Stimulated activated CD8-positive, alpha-beta memory T cell treated with anti-CD3 and anti-CD28 coated beads, Interleukin-4, amount 100 ng/mL, for 1 hour (primary cell): ENCODE measurements around the gene SMAD3.

Experiments used
- DNase-seq, 2 donors: peaks; one replicate each; pipeline ENCODE4 v3.0.0-alpha.2; 2020; ENCODE audit warnings: low read depth in 2 of 2, low spot score in 1 of 2

Gene SMAD3

DNA sequence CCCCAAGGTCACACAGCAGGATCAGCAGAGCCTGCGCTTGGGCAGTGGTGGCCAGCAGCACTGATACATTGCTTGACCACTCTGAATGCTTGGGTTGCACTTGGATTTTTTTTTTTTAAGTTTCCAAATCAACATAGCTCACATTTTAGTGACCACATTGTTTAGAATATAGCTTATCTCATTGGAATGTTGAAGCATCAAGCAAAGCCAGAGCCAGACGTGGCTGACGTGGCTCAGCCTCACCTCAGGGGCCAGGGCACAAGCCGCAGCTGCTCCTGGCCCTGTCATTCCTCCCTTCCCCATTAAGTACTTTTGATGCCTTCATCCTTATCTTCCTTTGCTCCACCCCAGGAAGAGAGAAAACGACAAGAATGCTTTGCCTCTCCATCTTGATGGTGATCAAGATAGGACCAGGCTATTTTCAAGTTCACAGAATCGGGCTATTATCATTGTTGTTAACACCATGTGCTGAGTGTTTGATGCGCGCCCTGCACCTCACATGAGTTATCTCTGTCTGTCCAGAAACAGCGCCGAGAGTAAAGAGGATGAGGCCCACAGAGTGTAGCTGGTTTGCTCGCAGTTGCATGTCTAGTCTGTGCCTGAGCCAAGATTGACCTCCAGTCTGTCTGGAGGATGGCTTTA is 113.3 kb downstream of the SMAD3 start:
- DNase-seq = no peak

DNA sequence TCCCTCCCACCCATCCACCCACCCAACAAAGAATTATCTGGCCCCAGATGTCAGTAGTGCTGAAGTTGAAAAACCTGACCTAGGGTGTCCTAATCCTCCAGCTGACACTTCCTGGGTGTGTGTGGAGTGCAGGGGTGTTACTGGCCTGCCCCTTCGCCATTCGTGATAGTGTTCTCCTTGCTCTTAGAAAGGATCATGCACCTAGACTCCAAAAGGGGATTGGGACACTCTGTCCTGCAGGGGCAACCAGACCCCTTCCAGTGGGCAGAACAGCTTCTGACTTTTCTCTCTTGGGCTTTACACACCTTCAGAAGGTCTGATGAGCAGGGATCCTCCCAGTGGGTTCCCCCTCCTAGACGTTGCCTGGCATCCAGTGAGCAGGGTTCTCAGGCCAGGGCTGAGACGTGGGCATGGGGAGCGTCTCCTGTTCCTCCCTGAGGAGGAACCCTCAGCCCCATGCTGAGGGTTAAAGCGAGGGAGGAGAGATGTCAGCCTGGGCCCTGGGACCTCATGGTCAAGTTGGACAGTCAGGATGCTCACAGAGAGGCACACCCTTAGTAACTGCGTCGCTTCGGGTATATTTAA is 114.1 kb downstream of the SMAD3 start:
- DNase-seq = no peak

DNA sequence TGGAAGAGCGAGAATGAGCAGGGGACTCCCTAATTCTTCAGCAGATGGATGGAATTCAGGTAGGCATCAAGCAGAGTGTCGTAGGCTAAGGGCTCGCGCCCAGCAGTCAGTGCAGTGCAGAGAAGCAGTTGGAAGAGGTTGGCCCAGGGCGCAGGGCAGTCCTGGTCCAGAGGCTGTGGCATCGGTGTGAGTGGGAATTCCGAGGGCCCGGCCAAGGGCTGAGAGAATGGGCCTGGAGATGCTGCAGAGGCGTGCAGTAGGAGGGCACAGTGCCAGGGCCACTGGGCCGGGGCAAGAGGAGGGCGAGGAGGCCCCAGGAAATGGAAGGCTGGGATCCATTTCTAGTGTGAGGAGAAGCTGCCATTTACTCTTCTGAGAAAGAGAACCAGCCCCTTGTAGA is 114.6 kb downstream of the SMAD3 start:
- DNase-seq = no peak

DNA sequence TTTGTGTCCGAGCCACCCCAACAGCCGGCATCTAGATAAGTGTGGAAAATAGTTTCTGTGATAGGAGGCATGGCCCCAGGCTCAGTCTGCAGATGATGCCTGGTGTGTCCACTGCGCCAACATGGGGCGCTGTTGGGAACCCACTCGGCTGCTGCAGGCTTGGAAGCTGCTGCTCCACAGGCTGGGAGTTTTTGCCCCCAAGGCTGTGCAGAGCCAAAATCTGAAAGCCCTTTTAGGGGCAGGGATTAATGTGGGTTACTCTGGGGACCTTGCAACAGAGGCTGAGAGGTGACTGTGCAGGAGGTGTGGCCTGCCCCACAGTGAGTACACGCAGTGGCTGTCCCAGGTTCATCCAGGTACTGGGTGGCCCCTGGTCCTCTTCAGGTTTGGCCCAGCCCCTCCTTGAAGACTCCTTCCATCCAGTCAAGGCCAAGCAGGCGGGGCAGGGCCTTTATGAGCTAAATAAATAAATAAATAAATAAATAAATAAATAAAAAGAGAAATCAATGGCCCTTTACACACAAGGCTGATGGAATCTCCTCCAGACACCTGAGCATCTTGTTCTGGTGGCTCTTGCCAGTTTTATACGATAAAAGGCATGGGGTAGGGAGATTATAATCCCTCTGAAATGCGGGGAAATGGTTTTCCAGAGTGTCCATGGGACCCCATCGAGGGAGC is 115.3 kb downstream of the SMAD3 start:
- DNase-seq = no peak

DNA sequence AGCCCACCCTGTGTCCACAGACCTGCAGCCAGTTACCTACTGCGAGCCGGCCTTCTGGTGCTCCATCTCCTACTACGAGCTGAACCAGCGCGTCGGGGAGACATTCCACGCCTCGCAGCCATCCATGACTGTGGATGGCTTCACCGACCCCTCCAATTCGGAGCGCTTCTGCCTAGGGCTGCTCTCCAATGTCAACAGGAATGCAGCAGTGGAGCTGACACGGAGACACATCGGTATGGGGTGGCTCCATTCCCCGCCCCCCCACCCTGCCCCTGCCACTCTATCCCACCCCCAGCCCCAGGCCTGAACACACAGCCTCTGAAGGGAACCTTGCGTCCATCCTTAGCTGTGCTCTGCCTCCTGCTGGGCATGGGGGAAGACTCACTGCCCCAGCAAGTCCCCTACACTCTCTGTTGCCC is 115.8 kb downstream of the SMAD3 start:
- no peak for DNase-seq

DNA sequence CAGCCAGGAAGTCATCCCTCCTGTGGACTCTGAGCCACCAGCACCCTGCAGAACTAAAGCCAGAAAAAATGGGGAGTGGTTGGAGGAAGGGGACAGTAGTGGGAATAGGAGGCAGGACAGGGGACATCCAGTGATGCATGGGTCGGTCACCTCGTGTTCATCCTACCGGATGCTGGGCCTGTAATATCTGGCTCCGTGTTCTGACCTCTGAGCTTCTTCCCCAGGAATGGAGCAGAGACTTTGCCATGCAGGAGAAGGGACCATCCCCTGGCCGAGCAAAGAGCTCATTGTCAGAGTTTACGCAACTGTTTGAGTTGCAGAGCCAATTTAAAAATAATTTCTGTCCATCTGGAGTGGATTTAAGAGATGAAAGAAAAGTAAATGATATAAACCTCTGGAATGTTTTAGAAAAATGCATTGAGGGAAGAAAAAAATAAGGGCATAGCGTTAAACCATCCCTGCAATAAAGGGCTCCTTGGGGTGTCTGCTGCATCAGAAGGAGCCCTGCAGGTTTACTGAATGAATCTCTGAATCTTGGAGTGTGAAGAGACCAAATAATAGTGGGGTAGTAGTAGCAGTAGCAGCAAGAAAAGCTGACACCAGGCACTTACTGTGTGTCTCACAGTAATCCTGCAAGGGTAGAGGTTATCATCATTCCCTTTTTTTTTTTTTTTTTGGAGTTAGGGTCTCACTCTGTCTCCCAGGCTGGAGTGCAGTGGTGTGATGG is 118.2 kb downstream of the SMAD3 start:
- no peak for DNase-seq

DNA sequence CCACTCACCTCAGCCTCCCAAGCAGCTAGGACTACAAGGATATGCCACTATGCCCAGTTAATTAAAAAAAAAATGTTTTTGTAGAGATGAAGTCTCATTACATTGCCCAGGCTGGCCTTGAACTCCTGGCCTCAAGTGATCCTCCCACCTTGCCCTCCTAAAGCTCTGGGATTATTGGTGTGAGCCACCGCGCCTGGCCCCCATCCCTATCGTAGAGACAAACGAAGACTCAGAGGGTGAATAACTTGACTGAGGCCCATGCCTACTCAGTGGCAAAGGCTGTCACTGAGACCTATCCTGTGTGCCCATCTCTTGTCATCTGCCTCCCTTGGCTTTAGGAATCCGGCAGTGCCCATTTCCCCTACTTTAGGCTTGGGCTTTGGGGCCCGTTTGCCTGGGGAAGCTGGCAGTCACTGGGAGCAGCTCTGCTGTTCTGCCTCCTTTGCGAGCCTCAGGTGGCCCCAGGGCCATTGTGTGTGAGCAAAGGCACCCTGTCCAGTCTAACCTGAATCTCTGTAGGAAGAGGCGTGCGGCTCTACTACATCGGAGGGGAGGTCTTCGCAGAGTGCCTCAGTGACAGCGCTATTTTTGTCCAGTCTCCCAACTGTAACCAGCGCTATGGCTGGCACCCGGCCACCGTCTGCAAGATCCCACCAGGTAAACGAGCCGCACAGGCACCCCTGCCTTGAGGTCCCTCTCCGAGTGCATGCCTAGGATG is 119.0 kb downstream of the SMAD3 start:
- DNase-seq = no peak

DNA sequence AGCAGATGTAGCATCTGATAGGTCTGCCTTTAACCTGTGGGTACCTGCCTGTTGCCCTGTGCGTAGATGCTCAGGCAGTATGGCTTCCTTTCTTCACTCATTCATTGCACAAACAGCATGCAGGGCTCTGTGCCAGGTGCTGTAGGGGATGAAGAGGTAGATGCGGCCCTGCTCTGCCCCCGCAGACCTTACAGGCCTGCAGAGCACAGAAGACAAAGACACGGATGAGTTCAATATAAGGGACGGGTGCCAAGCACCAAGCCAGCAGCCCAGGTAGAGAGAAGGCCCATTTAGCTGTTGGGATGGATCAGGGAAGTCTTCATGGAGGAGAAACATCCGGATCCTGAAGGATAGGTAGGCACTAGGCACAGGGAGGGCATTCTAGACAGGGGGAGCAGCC is 119.6 kb downstream of the SMAD3 start:
- no peak for DNase-seq

DNA sequence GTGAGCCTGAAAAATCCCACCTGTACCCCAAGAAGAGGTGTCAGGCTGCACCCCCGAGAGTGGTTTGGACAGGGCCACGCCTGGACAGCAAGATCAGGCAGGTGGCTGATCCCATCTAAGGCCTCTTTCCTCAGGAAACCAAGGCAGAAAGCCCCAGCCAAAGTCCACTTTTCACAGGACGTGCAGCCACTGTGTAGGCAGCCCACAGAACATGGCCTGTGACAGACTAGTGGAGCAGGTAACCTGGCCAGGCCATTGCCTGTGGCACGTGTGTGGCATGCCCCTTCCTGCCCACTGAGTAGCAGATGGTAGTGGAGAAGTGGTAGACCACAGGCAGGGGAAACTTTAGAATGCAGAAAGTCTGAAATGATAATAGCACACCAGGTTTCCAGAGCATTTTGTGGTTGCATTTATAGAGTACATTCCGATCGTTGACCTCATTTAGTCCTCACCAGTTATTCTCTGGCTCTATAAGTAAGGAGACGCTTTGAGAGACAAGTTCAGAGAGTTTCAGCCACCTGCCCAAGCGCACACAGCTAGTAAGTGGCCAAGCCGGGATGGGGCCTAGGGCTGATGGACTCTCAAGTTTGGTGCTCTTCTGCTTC is 120.3 kb downstream of the SMAD3 start:
- no peak for DNase-seq

DNA sequence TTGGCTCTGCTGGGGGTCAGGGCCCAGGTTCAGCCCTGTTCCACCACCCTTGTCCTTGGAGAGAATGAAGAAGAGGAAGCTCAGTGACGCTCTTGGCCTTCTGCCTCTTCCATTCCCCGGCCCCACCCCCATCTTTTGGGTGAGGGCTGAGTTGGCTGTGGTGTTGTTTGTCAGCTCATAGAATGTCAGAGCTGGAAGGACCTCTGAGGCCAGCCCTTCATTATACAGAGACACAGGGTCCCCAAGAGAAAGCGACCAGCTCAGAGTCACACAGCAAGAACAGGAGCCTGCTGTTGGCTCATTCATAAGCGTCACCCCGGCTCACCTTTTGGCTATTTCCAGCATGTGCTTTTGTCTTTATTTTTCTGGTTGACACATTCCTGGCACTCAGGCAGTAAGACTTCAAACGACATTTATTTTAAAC is 120.8 kb downstream of the SMAD3 start:
- DNase-seq = no peak

DNA sequence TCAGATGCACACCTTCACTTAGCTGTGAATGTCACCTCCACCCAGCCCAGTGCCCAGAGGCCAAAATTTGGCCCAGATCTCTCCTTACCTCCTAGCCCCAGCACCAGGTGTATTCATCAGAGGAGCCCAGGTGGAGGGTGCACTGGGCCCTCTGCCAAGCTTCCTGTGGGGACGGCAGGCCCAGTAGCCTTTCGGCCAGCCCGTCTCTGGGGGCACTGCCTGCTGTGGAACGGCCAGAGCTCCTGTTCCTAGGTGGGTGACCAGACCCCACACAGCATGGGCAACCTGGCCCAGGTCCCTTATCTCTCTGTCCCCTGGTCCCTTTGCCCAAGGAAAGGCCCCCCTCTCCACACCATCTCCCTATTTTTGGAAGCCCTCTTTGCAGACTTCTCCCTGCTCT is 121.3 kb downstream of the SMAD3 start:
- DNase-seq = no peak

DNA sequence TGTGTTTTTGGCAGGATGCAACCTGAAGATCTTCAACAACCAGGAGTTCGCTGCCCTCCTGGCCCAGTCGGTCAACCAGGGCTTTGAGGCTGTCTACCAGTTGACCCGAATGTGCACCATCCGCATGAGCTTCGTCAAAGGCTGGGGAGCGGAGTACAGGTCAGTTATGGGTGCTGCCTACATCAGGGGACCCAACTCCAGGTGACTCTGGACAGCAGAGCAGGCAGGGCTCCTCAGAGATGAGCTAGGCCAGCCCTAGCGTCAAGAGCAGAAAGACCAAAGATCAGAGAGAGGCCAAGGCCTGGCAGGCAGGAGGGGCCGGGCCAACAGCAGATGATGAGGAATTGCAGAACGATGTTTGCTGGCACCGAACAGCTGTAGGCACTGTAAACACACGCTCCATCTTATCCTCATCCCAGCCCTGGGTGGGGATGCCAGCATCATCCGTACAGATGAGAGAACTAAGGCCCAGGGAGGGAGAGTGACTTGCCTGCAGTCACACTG is 122.0 kb downstream of the SMAD3 start:
- DNase-seq = no peak

DNA sequence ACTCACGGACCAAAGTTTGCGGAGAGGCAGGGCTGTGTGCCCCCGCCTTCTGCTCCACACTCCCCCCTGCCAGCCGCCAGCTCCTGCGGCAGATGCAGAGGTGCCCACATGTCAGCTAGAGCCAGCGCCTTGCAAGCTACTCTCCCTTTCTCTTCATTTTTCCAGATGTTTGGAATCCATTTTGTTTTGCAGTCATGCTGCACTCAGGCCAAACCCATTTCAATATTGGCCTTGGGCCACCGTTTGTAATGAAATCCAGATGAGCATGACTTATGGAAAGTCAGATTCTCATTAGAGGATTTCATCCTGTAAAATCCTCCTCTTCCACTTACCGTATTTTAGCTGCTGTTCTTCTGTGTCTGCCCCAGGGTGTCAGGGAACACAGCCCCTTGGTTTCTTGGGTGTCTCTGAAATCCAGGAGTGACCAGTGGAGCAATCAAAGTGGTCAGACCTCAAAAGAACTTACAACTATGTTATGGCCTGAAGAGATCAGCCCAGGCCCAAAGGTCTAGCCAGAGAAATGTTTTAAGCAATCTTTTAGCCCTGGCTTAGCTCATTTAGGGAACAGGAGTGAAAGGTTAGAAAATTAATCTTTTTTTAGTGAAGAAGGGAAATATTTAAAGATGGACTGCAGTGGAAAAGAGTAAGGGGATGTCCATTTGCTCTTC is 123.3 kb downstream of the SMAD3 start:
- no peak for DNase-seq

DNA sequence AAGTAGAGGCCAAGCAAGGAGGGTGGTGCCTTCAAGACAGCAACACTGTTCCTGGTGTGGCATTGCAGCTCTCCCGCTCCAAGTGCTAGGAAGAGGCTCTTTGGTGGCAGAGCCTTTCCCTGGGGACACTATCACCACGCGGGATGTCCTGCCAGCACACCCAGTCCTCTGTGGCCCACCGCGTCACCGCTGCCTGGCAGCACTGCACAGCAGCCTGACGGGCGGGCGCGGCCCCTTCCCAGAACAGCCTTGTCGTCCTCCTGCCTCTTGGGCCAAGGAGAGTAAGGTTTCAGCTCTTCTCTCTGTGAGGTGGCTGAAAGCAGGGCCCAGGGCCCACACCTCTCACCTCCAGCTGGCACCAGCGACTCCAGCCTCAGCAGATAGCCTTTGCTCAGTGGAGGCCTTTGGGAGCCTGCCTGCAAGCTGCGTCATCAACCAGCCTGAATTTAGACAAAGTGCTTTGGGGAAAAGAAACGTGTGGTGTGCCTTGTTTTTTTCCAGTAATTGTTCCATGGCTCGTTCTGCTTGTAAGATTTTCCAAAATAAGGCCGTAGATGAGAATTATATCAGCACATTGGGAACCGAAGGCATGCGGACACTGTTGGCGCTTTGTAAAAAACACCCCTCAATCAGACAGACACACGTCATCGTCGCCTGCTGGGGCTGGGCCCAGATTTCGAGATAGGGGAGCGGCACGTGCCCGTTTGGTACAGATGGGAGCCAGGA is 124.1 kb downstream of the SMAD3 start:
- no peak for DNase-seq

DNA sequence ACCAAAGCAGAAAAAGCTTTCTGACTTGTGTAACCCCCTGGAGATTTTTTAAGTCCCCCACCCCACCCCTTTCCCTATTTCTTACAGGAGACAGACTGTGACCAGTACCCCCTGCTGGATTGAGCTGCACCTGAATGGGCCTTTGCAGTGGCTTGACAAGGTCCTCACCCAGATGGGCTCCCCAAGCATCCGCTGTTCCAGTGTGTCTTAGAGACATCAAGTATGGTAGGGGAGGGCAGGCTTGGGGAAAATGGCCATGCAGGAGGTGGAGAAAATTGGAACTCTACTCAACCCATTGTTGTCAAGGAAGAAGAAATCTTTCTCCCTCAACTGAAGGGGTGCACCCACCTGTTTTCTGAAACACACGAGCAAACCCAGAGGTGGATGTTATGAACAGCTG is 124.9 kb downstream of the SMAD3 start:
- DNase-seq = no peak

DNA sequence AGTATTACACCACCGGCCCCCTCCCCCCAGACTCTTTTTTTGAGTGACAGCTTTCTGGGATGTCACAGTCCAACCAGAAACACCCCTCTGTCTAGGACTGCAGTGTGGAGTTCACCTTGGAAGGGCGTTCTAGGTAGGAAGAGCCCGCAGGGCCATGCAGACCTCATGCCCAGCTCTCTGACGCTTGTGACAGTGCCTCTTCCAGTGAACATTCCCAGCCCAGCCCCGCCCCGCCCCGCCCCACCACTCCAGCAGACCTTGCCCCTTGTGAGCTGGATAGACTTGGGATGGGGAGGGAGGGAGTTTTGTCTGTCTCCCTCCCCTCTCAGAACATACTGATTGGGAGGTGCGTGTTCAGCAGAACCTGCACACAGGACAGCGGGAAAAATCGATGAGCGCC is 125.4 kb downstream of the SMAD3 start:
- DNase-seq = no peak

DNA sequence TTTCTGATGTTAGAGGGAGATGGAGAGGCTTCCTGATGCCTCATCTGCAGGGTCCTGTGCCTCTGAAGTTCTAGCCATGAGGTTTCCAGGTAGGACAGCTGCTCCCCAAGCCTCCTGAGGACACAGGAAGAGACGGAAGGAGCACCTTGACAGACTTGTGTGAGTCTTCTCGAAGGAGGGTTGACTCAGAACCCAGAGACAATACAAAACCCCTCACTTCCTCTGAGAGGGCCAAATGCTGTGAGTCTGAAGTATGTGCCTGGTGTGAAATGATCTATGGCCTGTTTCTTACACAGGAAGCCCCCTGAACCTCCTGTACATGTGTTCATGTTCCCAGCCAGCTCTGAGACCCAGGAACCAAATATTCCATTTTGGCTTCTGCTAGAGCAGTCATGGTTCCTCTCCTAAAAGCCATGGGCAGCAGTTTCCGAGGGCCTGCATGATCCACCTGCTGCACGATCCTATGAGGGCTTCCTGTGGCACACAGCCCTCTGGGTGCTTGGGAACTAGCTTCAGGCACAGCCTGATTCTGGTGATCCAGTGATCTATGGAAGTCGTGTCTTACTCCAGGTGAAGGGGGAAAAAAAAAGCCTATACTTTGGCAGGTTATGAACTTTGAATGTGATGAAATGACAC is 126.9 kb downstream of the SMAD3 start:
- no peak for DNase-seq

DNA sequence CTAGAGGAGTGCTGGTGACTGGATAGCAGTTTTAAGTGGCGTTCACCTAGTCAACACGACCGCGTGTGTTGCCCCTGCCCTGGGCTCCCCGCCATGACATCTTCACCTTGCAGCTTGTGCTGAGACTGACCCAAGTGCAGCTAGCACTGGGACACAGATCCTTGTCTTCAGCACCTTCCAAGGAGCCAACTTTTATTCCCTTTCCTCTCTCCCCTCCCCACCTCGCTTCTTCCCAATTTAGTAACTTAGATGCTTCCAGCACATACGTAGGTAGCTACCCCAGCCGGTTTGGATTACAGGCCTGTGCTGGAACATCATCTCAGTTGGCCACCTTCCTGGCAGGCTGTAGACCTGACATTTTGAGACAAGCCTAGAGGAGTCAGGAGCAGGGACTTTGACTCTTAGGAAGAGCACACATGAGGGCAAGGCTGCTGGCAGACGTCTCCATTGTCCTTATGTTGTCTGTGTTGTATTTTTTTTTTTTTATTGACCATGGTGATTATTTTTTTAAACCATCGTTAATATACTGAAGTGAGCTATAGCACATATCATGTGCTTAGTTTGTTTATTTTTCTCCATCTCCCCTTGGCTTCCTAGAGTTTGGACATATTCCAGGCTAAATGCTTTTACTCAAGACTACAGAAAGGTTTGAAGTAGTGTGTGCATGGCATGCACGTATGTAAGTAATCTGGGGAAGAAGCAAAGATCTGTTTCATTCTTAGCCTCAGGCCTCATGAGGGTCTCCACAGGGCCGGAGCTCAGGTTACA is 128.0 kb downstream of the SMAD3 start:
- no peak for DNase-seq
